HCT116 (cell line): ENCODE measurements around the gene MYL12B. TPM values are rescaled to one million over a fixed set of nuclear protein-coding genes. Genes with fewer than 3 reads are reported as not detected.

Experiments used
- ATAC-seq: fragments of 200-7000 bp; cut with Tn5 transposase; 2 replicates; pipeline ENCODE4 v1.9.1; 2020; ENCODE audit warnings: mild to moderate bottlenecking, moderate library complexity
- BruUV-seq: library from RNA; stranded (reverse); fragments of 400-500 nt; replicated peaks from 2 replicates; lab custom pipeline; 2021; lab: Mats Ljungman, UMichigan
- CTCF ChIA-PET: fragments of 300-600 bp; sonication (Branson Sonifier 250); formaldehyde crosslinking; loops from one replicate; lab custom pipeline; 2021; ENCODE audit warnings: antibody characterized with exemption; lab: Charles Lee
- POLR2A ChIA-PET: fragments of 300-600, 350-600 bp; sonication (Branson Sonifier 250); formaldehyde crosslinking; loops from one replicate; lab custom pipeline; 2021; ENCODE audit warnings: antibody characterized with exemption; lab: Charles Lee
- RAD21 ChIA-PET, 2 experiments: fragments of 300-600 bp; sonication (Branson Sonifier 250); formaldehyde crosslinking; loops; one replicate each; lab custom pipeline; 2023; ENCODE audit warnings: low total read pairs in 2 of 2; ENCODE audit not compliant: uncharacterized antibody in 2 of 2, unreplicated experiment in 2 of 2, low non-redundant PET in 1 of 2; lab: Charles Lee
- DNase-seq: peaks from one replicate; pipeline ENCODE4 v3.0.0-alpha.2; 2010; ENCODE audit warnings: low read depth, low spot score
- H2AFZ ChIP-seq: fragments of 200-600 bp; shearing (Covaris generic), sonication (generic); 2 replicates; pipeline ENCODE4 v1.6.1; 2017; ENCODE audit warnings: low read depth, mixed run types, mixed read lengths, antibody characterized with exemption, low read length; ENCODE audit not compliant: poor library complexity, severe bottlenecking
- H3K27ac ChIP-seq: 2 replicates; pipeline ENCODE4 v1.5.1; 2012; ENCODE audit warnings: low read depth, low read length
- H3K27me3 ChIP-seq: fragments of 200-600 bp; sonication (generic); 2 replicates; pipeline ENCODE4 v1.6.1; 2016; ENCODE audit warnings: mixed run types, low read length, mixed read lengths; ENCODE audit not compliant: insufficient read depth
- H3K36me3 ChIP-seq, 2 experiments: fragments of 200-500 bp in 1 of 2; fragments of 200-600 bp in 1 of 2; sonication (Bioruptor generic) in 1 of 2; sonication (generic) in 1 of 2; 2 replicates each; pipeline versions ENCODE4 v1.5.1 to v1.6.1; 2014 to 2016; ENCODE audit warnings: low read length in 2 of 2, inconsistent platforms in 1 of 2, mixed read lengths in 1 of 2, mixed run types in 1 of 2; ENCODE audit not compliant: insufficient read depth in 2 of 2, control insufficient read depth in 1 of 2
- H3K4me1 ChIP-seq, 2 experiments: fragments of 200-600 bp in 1 of 2; sonication (generic) in 1 of 2; 2 replicates each; pipeline versions ENCODE4 v1.5.1 to v1.6.1; 2012 to 2017; ENCODE audit warnings: low read length in 2 of 2, inconsistent platforms in 1 of 2, mild to moderate bottlenecking in 1 of 2, mixed read lengths in 1 of 2, mixed run types in 1 of 2, moderate library complexity in 1 of 2; ENCODE audit not compliant: insufficient read depth in 2 of 2, control insufficient read depth in 1 of 2
- H3K4me2 ChIP-seq: fragments of 200-600 bp; sonication (generic); 2 replicates; pipeline ENCODE4 v1.6.1; 2017; ENCODE audit warnings: mixed run types, low read length, mixed read lengths
- H3K4me3 ChIP-seq, 2 experiments: fragments of 200-600 bp in 1 of 2; sonication (generic) in 1 of 2; replicated peaks in 1 of 2; 2 replicates each; pipeline ENCODE4 v1.5.1; 2011 to 2016; ENCODE audit warnings: low read length in 2 of 2, control low read depth in 1 of 2, low read depth in 1 of 2, mild to moderate bottlenecking in 1 of 2, mixed read lengths in 1 of 2, mixed run types in 1 of 2
- H3K79me2 ChIP-seq: fragments of 200-600 bp; sonication (generic); 2 replicates; pipeline ENCODE4 v1.6.1; 2017; ENCODE audit warnings: mild to moderate bottlenecking, mixed run types, low read length, moderate library complexity, mixed read lengths; ENCODE audit not compliant: insufficient read depth
- H3K9ac ChIP-seq: fragments of 200-600 bp; sonication (generic); 2 replicates; pipeline ENCODE4 v1.6.1; 2016; ENCODE audit warnings: low read length, mixed read lengths
- H3K9me2 ChIP-seq: fragments of 200-600 bp; sonication (generic), shearing (Covaris generic); 2 replicates; pipeline ENCODE4 v1.6.1; 2017; ENCODE audit warnings: mixed run types, mild to moderate bottlenecking, moderate library complexity; ENCODE audit not compliant: insufficient read depth
- H3K9me3 ChIP-seq, 2 experiments: fragments of 200-500 bp in 1 of 2; fragments of 200-600 bp in 1 of 2; sonication (Bioruptor generic) in 1 of 2; sonication (generic) in 1 of 2; 2 replicates each; pipeline ENCODE4 v1.6.1; 2014 to 2017; ENCODE audit warnings: low read length in 2 of 2, mixed read lengths in 2 of 2, inconsistent platforms in 1 of 2, low read depth in 1 of 2, mild to moderate bottlenecking in 1 of 2, mixed run types in 1 of 2, moderate library complexity in 1 of 2; ENCODE audit not compliant: control insufficient read depth in 1 of 2, insufficient read depth in 1 of 2
- H4K20me1 ChIP-seq: fragments of 200-600 bp; sonication (generic), shearing (Covaris generic); 2 replicates; pipeline ENCODE4 v1.6.1; 2017; ENCODE audit warnings: mixed run types, mild to moderate bottlenecking, moderate library complexity; ENCODE audit not compliant: insufficient read depth
- CBX3 ChIP-seq: IDR thresholded peaks from 2 replicates; pipeline ENCODE4 v1.6.1; 2012; ENCODE audit warnings: low read depth
- CEBPB ChIP-seq: IDR thresholded peaks from 2 replicates; pipeline ENCODE4 v1.6.1; 2012; ENCODE audit warnings: low read depth
- ELF1 ChIP-seq: IDR thresholded peaks from 2 replicates; pipeline ENCODE4 v1.6.1; 2012; ENCODE audit warnings: low read depth, borderline replicate concordance
- EZH2 ChIP-seq: fragments of 200-600 bp; sonication (generic); IDR thresholded peaks from 2 replicates; pipeline ENCODE4 v1.6.1; 2017; ENCODE audit warnings: antibody characterized with exemption, mixed run types
- FOSL1 ChIP-seq: IDR thresholded peaks from 2 replicates; pipeline ENCODE4 v1.6.1; 2012; ENCODE audit warnings: low read depth
- JUND ChIP-seq: IDR thresholded peaks from 2 replicates; pipeline ENCODE4 v1.6.1; 2012
- POLR2AphosphoS5 ChIP-seq: IDR thresholded peaks from 2 replicates; pipeline ENCODE4 v1.6.1; 2011; ENCODE audit warnings: mild to moderate bottlenecking, low read depth, low read length, moderate library complexity
- SIN3A ChIP-seq: IDR thresholded peaks from 2 replicates; pipeline ENCODE4 v1.6.1; 2012; ENCODE audit warnings: low read depth
- SP1 ChIP-seq: IDR thresholded peaks from 2 replicates; pipeline ENCODE4 v1.6.1; 2012; ENCODE audit warnings: low read depth
- TCF7L2 ChIP-seq: IDR thresholded peaks from 2 replicates; pipeline ENCODE4 v1.7.0; 2011; ENCODE audit warnings: borderline replicate concordance, inconsistent platforms; ENCODE audit not compliant: insufficient read depth, insufficient read length; ENCODE audit errors: extremely low read depth
- YY1 ChIP-seq: IDR thresholded peaks from 2 replicates; pipeline ENCODE4 v1.6.1; 2011; ENCODE audit warnings: low read length, low read depth, moderate library complexity, mild to moderate bottlenecking; ENCODE audit not compliant: insufficient replicate concordance; ENCODE audit errors: extremely low read depth
- intact Hi-C: fragments of 100-400 bp; cut with micrococcal nuclease; formaldehyde crosslinking; loops from 2 replicates; pipeline ENCODE4 v1.10.0; 2022
- total RNA-seq: library from RNA; stranded (reverse); gene quantifications from one replicate; pipeline ENCODE4 v1.2.1, GENCODE V29; 2021; ENCODE audit not compliant: unreplicated experiment
- TF ChIP-seq, protein P1 (sequence below): IDR thresholded peaks from 2 replicates; pipeline ENCODE4 v1.6.1; 2012; ENCODE audit warnings: low read depth
- TF ChIP-seq, protein P2 (sequence below): IDR thresholded peaks from 2 replicates; pipeline ENCODE4 v1.6.1; 2012

Gene MYL12B
- total RNA-seq, 1 experiment from 2014 or later, result 403 TPM

DNA sequence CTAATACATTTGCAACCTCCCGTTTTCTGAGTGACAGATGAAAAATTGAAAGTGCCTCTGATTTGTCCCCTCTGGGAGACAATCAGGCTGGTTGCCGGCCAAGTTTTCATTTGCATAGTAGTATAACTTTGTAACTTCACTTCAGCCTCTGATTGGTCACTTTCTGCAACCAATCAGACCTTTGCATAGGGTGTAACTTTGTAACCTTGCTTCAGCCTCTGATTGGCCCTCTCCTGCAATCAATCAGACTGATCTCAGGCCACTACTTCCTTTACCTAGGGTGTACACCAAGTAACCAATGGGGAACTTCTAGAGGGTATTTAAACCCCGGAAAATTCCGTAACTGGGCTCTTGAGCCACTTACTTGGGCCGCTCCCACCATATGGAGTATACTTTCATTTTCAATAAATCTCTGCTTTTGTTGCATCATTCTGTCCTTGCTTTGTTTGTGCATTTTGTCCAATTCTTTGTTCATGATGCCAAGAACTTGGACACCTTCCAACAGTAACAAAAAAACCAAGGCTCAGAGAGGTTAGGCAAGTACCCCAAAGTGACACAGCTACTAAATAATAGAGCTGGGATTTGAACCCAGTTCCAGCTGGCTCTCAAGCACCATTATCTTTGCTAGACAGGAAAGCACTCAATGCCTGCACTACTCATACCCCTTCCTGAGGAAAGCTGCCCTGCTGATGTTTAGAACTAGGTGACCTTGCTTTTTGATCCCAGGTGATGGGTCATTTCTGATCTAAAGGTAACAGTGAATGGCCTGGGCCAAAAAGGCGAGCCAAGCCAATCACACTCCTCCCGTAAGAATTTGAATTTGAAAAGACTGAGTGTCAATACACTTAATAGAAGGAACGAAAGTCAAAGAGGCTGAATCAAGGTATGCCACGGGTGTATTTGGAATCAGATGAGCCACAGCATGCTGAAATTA, 31.3 kb upstream of the MYL12B start:
- no peaks in the 10 kb centered on the region for H3K36me3 ChIP-seq
- intact Hi-C loops, result no loop called here
- TF ChIP-seq SP1 (no peak), CBX3 (no peak), CEBPB (no peak), FOSL1 (no peak), TCF7L2 (no peak), JUND (no peak), SIN3A (no peak), EZH2 (no peak), YY1 (no peak), ELF1 (no peak), POLR2AphosphoS5 (no peak)
- TF ChIP-seq, protein P1, sequence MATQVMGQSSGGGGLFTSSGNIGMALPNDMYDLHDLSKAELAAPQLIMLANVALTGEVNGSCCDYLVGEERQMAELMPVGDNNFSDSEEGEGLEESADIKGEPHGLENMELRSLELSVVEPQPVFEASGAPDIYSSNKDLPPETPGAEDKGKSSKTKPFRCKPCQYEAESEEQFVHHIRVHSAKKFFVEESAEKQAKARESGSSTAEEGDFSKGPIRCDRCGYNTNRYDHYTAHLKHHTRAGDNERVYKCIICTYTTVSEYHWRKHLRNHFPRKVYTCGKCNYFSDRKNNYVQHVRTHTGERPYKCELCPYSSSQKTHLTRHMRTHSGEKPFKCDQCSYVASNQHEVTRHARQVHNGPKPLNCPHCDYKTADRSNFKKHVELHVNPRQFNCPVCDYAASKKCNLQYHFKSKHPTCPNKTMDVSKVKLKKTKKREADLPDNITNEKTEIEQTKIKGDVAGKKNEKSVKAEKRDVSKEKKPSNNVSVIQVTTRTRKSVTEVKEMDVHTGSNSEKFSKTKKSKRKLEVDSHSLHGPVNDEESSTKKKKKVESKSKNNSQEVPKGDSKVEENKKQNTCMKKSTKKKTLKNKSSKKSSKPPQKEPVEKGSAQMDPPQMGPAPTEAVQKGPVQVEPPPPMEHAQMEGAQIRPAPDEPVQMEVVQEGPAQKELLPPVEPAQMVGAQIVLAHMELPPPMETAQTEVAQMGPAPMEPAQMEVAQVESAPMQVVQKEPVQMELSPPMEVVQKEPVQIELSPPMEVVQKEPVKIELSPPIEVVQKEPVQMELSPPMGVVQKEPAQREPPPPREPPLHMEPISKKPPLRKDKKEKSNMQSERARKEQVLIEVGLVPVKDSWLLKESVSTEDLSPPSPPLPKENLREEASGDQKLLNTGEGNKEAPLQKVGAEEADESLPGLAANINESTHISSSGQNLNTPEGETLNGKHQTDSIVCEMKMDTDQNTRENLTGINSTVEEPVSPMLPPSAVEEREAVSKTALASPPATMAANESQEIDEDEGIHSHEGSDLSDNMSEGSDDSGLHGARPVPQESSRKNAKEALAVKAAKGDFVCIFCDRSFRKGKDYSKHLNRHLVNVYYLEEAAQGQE, result no peak
- TF ChIP-seq, protein P2, sequence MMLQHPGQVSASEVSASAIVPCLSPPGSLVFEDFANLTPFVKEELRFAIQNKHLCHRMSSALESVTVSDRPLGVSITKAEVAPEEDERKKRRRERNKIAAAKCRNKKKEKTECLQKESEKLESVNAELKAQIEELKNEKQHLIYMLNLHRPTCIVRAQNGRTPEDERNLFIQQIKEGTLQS, result no peak
- TF ChIP-seq, all 23 proteins: peak for 0

More for the DNA sequence above, 31.3 kb upstream of the MYL12B start:
- 0 out of 4 replicates have a peak, but pooled peaks cover 0 to 2% of the 10 kb centered on the region in 2 experiments for H3K4me1 ChIP-seq
- no TSS peak for BruUV-seq
- POLR2A ChIA-PET, result no interaction called here
- H2AFZ ChIP-seq, result no peak overlapping the region
- no peak overlapping the region for H3K27ac ChIP-seq
- H3K4me3 ChIP-seq, result no peak overlapping the region
- H3K9ac ChIP-seq, result no peak overlapping the region
- CTCF ChIA-PET, result no interaction called here
- ATAC-seq (peak; percentile 75), DNase-seq (no peak)
- H3K27me3 ChIP-seq, result no peaks in the 10 kb centered on the region
- H3K9me3 ChIP-seq, result no peaks in the 10 kb centered on the region
- RAD21 ChIA-PET, result no interaction called here
- no peak overlapping the region for H3K4me2 ChIP-seq
- no peaks in the 10 kb centered on the region for H4K20me1 ChIP-seq
- no peaks in the 10 kb centered on the region for H3K9me2 ChIP-seq
- no peaks in the 10 kb centered on the region for H3K79me2 ChIP-seq
